Ishikawa (cell line): ENCODE data around the gene KCNQ5.

Experiments
- CREB1 ChIP-seq: IDR thresholded peaks from 2 replicates; pipeline ENCODE4 v1.6.1; 2012; ENCODE audit warnings: low read depth
- EP300 ChIP-seq: IDR thresholded peaks from 2 replicates; pipeline ENCODE4 v1.6.1; 2012; ENCODE audit warnings: borderline replicate concordance
- FOXM1 ChIP-seq: IDR thresholded peaks from 2 replicates; pipeline ENCODE4 v1.6.1; 2012; ENCODE audit warnings: low read depth, borderline replicate concordance
- MAX ChIP-seq: IDR thresholded peaks from 2 replicates; pipeline ENCODE4 v1.6.1; 2012
- RAD21 ChIP-seq: IDR thresholded peaks from 2 replicates; pipeline ENCODE4 v1.6.1; 2012; ENCODE audit warnings: low read depth
- REST ChIP-seq: IDR thresholded peaks from 2 replicates; pipeline ENCODE4 v1.6.1; 2012; ENCODE audit warnings: low read depth, mild to moderate bottlenecking
- TAF1 ChIP-seq: IDR thresholded peaks from 2 replicates; pipeline ENCODE4 v1.6.1; 2012; ENCODE audit warnings: low read depth, mild to moderate bottlenecking
- TEAD4 ChIP-seq: IDR thresholded peaks from 2 replicates; pipeline ENCODE4 v1.6.1; 2012
- YY1 ChIP-seq: IDR thresholded peaks from 2 replicates; pipeline ENCODE4 v1.6.1; 2012; ENCODE audit warnings: low read depth
- TF ChIP-seq, protein P1 (sequence below): IDR thresholded peaks from 2 replicates; pipeline ENCODE4 v1.6.1; 2012

DNA sequence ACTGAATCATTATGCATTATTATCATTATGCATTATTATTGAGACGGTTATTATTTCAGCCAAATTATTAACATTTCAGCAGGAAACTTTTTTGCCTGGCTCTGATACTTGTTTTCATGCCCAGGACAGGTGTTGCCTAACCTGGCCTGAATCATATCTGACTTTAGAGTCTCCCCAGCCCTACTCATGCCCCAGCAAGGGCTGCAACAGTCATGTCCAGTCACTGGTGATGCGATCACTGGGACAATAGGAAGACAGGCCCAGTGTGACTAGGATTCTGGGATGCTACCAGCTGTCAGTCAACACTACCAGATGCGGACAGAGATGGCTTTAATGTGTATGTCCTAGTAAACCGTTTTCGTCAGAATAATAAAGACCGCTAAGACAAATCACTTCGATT, 318.4 kb downstream of the KCNQ5 start:
- TF ChIP-seq EP300: no peak
- TF ChIP-seq FOXM1: no peak
- no peak for TF ChIP-seq TEAD4
- no peak for TF ChIP-seq REST
- TF ChIP-seq YY1: no peak
- no peak for TF ChIP-seq RAD21
- no peak for TF ChIP-seq MAX
- TF ChIP-seq, protein P1, sequence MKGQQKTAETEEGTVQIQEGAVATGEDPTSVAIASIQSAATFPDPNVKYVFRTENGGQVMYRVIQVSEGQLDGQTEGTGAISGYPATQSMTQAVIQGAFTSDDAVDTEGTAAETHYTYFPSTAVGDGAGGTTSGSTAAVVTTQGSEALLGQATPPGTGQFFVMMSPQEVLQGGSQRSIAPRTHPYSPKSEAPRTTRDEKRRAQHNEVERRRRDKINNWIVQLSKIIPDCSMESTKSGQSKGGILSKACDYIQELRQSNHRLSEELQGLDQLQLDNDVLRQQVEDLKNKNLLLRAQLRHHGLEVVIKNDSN: no peak
- TF ChIP-seq TAF1: no peak
- no peak for TF ChIP-seq CREB1
